T follicular helper cell (primary cell): ENCODE measurements around the gene KLK11.

Experiments used
- DNase-seq: peaks from one replicate; pipeline ENCODE4 v3.0.0-alpha.2; 2020; ENCODE audit warnings: low read depth

The KLK11 gene

GRCh38 chr19:51029718-51030117, 3.3 kb upstream of the KLK11 start:
- no peak for DNase-seq

DNA sequence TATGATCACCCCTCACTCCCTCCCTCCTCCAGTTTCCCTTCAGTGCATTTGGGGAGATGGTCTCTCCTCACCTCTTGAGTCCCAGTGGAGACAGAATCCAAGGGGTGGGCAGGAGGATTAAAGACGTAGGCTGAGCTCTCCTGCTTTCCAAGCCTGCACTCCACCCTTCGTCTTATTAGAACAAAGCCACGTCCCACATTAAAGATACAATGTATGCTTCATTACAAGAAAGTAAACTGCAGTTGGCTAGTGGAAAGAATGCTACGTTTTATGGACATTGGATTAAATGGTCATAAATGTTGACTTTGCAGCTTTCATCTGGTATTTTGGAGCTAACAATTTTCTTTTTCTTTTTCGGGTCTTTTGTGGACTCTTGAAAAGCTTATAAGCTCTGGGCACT, 1.5 kb upstream of the KLK11 start:
- no peak for DNase-seq

DNA sequence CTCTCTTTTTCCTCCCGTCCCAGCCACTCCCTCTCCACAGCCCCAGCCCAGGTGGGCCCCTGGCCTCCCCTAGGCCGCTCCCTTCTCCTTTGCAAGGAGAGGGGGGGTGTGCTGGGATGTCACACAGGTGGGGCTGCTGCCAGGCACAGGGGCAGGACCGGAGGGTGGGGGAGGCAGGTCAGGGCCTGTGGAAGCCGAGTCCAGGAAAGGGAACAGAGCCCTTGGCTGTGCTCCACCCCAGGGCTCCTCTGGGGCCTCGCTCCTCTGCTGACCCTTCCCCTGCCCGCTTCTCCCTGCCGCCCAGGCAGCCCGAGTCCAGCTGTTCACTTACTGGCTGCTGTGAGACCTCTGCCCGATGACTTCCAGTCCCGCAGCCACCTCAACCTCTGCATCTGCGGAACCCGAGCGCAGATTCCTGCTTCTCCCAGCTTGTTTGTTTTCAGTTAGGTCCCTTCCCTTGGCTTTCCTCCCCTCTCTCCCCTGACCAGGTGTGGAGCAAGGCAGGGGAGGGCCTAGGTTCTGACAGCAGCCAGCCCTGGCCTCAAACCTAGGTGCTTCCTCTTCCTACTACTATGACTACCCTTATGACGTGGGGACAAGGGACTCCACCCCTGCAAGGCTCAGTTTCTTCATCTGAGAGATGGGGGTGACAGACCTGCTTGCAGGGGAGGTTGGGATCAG, 850 bp upstream of the KLK11 start:
- DNase-seq, result no peak

DNA sequence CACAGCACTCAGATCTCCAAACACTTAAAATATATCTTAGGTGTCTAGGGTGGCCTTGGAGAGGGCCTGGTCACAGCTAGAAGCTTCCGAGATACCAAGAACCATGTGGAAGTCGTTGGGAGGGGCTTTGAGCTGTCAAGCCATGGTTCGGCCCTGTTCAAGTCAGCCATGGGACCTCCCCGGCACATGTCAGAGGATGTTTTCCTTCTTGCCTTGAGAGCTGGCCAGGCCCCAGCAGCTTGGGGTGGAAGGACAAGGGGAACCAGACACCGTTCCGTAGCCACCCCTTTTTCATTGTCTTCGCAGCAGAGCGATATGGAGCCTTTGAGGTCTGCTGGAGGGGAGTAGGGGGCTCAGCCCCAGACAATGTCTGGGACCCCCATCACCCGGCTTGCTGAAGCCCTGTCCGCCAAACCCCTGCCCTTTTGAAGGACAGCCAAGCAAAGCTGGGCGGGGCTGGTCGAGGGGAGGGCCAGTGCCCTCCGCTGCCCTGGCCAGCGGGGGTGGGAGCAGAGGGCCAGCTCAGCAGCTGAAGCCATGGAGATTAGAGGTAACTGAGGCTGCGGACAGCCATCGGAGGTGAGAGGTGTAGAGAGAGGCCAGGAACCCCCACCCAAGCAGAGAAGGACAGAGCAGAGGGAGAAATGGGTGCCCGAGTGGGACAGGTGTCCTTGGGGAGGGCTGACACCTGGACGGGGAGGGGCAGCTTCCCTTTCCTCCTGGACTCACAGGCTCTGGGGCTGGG, 435 bp downstream of the KLK11 start:
- no peak for DNase-seq

- DNase-seq, result no peak
These were observed 1.0 kb downstream of the KLK11 start for GRCh38 chr19:51025401-51025800.

- no peak for DNase-seq
These were observed 1.5 kb downstream of the KLK11 start for GRCh38 chr19:51024924-51025323.

GRCh38 chr19:51023946-51024345, 2.5 kb downstream of the KLK11 start:
- DNase-seq, result no peak

GRCh38 chr19:51022526-51022925, 3.9 kb downstream of the KLK11 start:
- DNase-seq, result no peak

DNA sequence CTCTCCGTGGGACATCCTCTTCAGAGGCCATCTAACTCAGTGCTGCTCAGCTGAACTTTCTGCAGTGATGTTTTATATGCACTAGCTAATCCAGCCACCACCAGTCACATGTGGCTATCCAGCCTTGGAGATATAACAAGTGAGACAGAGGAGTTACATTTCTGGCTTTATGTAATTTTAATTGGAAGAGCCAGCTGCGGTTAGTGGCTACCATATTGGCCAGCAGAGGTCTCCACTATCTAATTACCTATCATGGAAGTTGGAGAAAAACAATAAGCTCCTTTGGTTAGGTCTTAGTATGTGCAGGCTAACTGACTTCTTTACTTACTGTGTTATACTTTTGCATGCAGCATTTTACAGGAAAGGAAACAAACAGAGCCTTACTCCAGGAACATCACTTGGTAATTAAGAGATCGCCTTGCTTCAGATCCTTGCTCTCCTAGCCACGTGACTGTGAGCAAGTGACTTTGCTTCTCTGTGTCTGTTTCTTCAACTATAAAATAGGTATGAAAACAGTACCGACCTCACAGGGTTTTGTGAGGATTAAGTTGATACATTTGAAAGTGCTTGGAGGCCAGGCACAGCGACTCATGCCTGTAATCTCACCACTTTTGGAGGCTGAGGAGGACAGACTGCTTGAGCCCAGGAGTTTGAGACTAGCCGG, 5.3 kb downstream of the KLK11 start:
- no peak for DNase-seq

DNA sequence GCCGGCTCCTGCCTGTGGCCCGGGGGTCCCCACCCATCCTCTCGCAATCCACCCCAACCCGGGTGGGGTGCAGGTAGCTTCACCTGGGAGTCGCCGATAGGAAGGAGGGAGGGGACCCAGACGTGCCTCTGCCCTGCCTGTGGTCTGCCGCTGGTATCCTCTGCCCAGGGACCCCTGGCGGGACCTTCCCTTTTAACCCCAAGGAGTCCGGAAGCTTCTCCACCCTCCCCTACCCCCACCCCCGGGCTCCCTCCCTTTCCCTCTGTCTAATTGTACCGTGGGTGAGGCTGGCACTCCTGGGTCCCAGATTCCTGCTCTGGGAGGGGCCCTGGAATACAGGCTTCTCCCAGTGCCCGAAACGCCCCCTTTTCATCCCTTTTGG, 6.9 kb downstream of the KLK11 start, which contains the start of gene KLK10:
Gene KLK10 (minus strand): TSS at position 166 of the 382 bp plus-strand sequence. CDS start 579 bp downstream, outside the sequence.
- no peak for DNase-seq

DNA sequence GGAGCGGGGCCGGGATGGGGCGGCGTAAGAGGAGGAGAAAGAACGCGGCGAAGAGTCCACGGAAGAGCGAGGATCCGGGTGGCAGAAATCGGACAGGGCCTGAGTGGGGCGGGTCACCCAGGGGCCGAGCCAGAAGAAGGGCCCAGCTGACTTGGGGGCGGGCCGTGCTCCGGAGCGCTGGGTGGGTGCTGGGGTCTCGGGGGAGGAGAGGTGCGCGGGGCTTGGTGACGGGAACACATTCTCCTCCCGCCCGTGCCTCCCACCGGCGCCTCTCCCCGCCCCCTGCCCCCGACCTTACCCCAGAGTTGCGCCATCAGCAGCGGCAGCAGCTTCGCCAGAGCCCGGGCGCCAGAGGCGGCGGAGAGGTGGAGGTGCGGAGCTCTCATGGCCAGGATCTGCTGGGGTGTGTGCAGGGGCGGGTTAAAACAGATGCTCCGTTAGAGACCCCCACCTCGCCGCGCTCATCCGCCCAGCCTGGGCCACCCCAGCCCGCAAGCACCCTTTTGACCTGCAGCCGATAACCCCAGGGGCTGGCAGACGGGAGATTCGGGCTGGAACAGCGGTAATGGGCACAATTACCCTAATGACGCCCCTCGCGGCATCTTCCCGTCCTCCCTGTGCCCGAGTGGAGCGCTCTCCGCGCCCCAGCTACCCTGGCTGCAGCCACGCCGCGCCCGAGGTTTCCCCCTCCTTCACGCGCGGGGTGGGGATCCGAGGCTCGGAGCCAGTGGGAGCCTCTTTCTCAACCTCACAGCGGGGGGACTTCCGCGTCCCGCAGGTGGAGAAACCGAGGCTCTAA, 7.5 kb downstream of the KLK11 start:
- no peak for DNase-seq

- no peak for DNase-seq
These were observed 9.4 kb downstream of the KLK11 start for GRCh38 chr19:51016798-51017683.

- DNase-seq, result no peak
These were observed 10.6 kb downstream of the KLK11 start for GRCh38 chr19:51015691-51016267.

- DNase-seq, result no peak
These were observed 12.2 kb downstream of the KLK11 start for GRCh38 chr19:51014242-51014641.

GRCh38 chr19:51012661-51013190, 13.7 kb downstream of the KLK11 start:
- no peak for DNase-seq

- no peak for DNase-seq
These were observed 16.2 kb downstream of the KLK11 start for GRCh38 chr19:51010066-51010795.

DNA sequence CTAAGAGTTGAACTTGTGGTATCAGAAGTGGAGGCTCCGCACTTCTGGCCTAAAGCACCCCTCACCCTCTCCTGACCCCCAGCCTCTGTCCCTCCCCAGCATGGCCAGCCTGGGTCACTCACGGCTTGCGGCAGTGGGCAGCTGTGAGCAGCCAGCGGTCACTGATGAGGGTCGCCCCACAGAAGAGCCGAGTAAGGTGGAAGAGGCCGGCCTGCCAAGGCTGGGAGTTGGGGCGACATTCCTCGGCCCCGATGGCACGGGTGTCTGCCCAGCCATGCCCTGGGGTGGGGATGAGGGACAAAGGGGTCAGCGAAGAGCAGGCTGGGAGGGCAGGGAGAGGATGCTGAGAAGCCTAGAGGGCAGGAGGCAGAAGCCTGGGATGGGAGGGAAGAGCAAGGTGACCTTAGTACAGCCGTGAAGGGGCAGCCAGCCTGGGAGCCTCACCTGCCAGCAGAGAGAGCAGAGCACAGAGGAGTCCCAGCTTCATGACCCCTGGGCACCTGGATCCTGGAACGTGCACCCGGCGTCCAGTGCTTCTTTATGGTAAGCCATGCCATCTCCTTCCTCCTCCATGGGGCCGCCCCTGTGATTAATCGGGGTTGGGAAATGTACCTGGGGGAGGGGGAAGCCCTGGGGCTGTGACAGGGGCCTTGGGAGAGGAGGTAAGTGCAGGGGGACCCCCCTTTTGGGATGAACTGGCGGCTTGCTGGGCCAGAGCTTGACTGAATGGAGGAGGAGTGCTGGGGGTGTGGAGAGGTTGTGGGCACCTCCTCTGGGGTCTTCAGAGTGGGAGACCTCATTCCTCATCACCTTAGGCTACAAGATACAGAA, 17.1 kb downstream of the KLK11 start:
- DNase-seq, result no peak

DNA sequence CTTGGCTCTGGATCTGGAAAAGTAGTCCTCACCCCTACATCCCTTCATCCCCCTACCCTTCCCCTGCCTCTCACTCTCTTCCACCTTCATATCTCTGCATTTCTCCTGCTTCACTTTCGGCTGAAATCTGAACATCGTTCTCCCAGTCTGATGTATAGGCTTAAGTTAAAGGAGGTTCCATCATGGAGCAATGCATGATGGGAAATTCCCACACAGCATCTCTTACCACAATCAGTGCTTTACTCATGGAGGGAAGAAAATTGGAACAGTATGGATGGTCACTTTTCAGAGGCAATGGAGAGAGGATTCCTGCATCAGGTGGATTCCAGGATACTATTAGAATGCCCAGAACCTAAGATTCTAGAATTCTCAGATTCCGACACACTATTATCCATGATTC, 18.9 kb downstream of the KLK11 start:
- no peak for DNase-seq

GRCh38 chr19:51006406-51006805, 20.0 kb downstream of the KLK11 start:
- DNase-seq, result no peak
